Cardiac muscle cell (in vitro differentiated cells and primary cell): ENCODE results near the gene PDPN. TPM values are rescaled to one million over a fixed set of nuclear protein-coding genes. Genes with fewer than 3 reads are reported as not detected.

Experiments used
- DNase-seq, 2 donors: peaks; one replicate each; pipeline versions ENCODE4 v3.0.0 to v3.0.0-alpha.2; 2010 to 2017; ENCODE audit warnings: low read depth in 1 of 2, low spot score in 1 of 2
- H3K27ac ChIP-seq: fragments of 200-600 bp; sonication (generic); 2 replicates; pipeline ENCODE4 v1.5.1; 2016
- H3K27me3 ChIP-seq: fragments of 200-600 bp; sonication (generic); 2 replicates; pipeline ENCODE4 v1.6.0; 2016; ENCODE audit warnings: control low read depth
- H3K36me3 ChIP-seq: fragments of 200-600 bp; sonication (generic); 2 replicates; pipeline ENCODE4 v1.5.1; 2016; ENCODE audit warnings: control low read depth
- H3K4me1 ChIP-seq: fragments of 200-600 bp; sonication (generic); 2 replicates; pipeline ENCODE4 v1.8.1; 2017; ENCODE audit warnings: low read depth, mild to moderate bottlenecking, mixed run types
- H3K4me3 ChIP-seq: fragments of 200-600 bp; sonication (generic); 2 replicates; pipeline ENCODE4 v1.5.1; 2016; ENCODE audit warnings: mild to moderate bottlenecking
- H3K9me3 ChIP-seq: fragments of 200-600 bp; sonication (generic); 2 replicates; pipeline ENCODE4 v1.5.1; 2017; ENCODE audit warnings: low read depth, mild to moderate bottlenecking, control low read depth
- polyA plus RNA-seq: library from polyadenylated mRNA; unstranded; fragments of >200 nt; fragmentation: Nextera tagmentation; extraction: Ambion mirVana; gene quantifications from 2 replicates; pipeline ENCODE4 v1.2.1, GENCODE V29; 2016
- total RNA-seq: library from RNA; depleted of rRNA; stranded (reverse); fragments of >200 nt; gene quantifications from 2 replicates; pipeline ENCODE4 v1.2.3, GENCODE V29; 2016
- TF ChIP-seq, protein P1 (sequence below): IDR thresholded peaks from 2 replicates; pipeline ENCODE4 v1.5.1; 2012; ENCODE audit warnings: low read depth, mild to moderate bottlenecking, low read length

The PDPN gene, protein sequence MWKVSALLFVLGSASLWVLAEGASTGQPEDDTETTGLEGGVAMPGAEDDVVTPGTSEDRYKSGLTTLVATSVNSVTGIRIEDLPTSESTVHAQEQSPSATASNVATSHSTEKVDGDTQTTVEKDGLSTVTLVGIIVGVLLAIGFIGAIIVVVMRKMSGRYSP
- total RNA-seq (13.8 and 22.8 TPM in 2 replicates), polyA plus RNA-seq (13.0 and 24.9 TPM in 2 replicates)

DNA sequence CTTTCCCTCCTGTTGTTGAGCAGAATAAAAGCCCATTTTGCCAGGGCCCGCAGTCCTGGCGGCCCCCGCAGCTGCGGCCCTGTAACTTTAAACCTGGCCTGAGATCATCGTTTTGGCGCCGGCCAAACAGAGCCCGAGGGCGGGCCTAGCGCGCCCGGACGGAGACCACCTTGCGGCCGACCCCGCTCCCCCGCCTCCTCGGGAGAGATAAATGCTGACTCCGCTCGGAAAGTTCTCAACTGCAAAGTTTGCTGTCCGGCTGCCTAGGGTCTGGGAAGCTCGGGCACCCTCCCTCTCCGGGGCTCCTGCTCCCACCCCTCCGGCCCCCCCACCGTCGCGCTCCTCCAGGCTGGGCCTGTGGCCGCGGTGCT, at the start of gene PDPN:
PDPN (plus strand) TSS at position 238 of the 371 bp plus-strand sequence. CDS start 202 bp downstream, outside the sequence.
- H3K27ac ChIP-seq, result no peak within 1 kb of the TSS
- peaks cover 11% of the 10 kb centered on the region for H3K4me1 ChIP-seq
- peaks cover 7% of the 10 kb centered on the region for H3K27me3 ChIP-seq
- H3K9me3 ChIP-seq, result no peaks in the 10 kb centered on the region
- peak; percentile 54 to 89 for DNase-seq
- peak within 1 kb of the TSS; percentile 53 for H3K4me3 ChIP-seq
- no peaks in the 10 kb centered on the region for H3K36me3 ChIP-seq
- TF ChIP-seq, protein P1, sequence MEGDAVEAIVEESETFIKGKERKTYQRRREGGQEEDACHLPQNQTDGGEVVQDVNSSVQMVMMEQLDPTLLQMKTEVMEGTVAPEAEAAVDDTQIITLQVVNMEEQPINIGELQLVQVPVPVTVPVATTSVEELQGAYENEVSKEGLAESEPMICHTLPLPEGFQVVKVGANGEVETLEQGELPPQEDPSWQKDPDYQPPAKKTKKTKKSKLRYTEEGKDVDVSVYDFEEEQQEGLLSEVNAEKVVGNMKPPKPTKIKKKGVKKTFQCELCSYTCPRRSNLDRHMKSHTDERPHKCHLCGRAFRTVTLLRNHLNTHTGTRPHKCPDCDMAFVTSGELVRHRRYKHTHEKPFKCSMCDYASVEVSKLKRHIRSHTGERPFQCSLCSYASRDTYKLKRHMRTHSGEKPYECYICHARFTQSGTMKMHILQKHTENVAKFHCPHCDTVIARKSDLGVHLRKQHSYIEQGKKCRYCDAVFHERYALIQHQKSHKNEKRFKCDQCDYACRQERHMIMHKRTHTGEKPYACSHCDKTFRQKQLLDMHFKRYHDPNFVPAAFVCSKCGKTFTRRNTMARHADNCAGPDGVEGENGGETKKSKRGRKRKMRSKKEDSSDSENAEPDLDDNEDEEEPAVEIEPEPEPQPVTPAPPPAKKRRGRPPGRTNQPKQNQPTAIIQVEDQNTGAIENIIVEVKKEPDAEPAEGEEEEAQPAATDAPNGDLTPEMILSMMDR, result no peak

DNA sequence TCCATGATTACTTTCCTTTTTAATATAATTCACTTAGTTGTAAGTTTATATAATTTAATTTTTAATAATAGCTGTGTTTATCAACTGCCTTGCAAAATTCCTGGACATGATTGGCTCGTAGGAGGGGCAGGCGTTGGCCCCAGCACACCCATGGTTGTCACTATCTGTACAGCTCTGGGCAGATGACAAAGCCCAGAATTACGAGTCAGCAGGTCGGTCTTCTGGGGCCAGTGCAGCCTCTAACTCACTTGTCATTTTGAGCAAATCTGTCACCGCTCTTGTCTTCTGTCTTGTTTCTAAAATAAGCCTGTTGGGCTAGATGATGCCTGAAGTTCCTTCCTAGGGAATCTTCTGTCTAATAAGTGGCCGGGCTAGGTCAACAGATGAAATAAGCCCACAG, 48.4 kb upstream of the PDPN start:
- H3K4me1 ChIP-seq, result peaks cover 21% of the 10 kb centered on the region
- peak overlapping the region; percentile 31 for H3K27ac ChIP-seq
- H3K27me3 ChIP-seq, result no peaks in the 10 kb centered on the region
- peak in 1 of 2 donors; percentile 47 for DNase-seq
- H3K36me3 ChIP-seq, result no peaks in the 10 kb centered on the region
- TF ChIP-seq, protein P1, result no peak
- no peaks in the 10 kb centered on the region for H3K9me3 ChIP-seq
- no peak overlapping the region for H3K4me3 ChIP-seq

DNA sequence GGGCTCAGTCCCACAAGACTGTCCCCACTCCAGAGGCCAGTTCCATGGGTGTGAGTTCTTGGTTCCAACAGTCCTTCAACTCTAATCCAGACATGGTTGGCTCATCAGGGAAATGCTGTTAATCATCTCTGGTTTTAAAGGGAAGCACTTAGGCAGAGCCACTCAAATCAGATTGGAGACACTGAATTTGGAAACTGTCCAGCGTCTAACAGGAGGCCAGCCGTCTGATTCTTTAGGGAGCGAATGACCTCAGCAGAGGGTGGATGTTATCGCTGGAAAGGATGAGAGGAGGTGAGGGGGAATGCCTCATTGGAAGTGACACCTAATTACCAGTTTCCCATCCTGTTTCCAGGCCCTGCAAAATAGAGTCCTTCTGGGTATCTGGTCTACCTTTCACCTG, 47.1 kb upstream of the PDPN start:
- H3K27me3 ChIP-seq, result no peaks in the 10 kb centered on the region
- TF ChIP-seq, protein P1, result no peak
- H3K4me1 ChIP-seq, result peaks cover 21% of the 10 kb centered on the region
- no peak overlapping the region for H3K27ac ChIP-seq
- H3K36me3 ChIP-seq, result no peaks in the 10 kb centered on the region
- DNase-seq, result peak; percentile 5 to 39
- H3K4me3 ChIP-seq, result no peak overlapping the region
- no peaks in the 10 kb centered on the region for H3K9me3 ChIP-seq

DNA sequence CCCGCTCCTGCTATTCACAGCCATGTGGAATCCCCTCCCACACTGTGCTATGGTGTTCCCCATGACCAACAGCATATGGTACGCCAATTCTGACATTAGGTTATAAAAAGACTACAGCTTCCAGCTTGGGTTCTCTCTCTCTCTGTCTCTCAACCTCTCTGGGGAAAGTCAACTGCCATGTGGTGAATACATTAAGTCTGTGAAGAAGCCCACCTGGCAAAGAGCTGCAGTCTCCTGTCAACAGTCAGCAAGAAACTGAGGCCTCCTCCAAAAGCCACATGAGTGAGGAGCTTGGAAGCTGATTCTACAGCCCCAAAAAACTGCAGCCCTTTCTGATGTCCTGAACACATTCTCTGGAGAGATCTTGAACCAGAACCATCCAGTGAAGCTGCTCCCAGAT, 44.8 kb upstream of the PDPN start:
- no peak for DNase-seq
- Histone ChIP-seq H3K4me3 (no peak overlapping the region), H3K9me3 (no peaks in the 10 kb centered on the region), H3K27ac (no peak overlapping the region), H3K4me1 (peaks cover 21% of the 10 kb centered on the region), H3K36me3 (no peaks in the 10 kb centered on the region), H3K27me3 (no peaks in the 10 kb centered on the region)
- TF ChIP-seq, protein P1, result no peak

DNA sequence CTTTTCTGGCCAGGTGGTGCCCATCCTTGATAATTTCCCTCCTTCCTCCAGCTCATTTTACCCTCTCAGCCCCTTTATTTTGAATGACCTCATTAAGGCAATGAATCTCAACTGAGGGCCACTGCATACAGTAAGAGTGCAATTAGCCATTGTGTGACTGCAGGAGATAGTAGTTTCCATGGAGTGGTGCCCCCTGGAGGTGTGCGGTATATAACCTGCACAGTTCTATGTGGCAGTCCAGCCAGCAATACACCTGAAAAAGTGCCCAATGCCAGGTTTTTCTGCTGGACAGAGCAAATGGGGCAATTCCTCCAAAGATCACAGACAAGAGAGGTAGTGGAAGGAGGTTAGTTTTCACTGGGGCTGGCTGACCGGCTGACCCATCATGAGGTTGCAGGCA, 43.9 kb upstream of the PDPN start:
- Histone ChIP-seq H3K27me3 (no peaks in the 10 kb centered on the region), H3K36me3 (no peaks in the 10 kb centered on the region), H3K4me3 (no peak overlapping the region), H3K4me1 (peaks cover 21% of the 10 kb centered on the region), H3K9me3 (no peaks in the 10 kb centered on the region), H3K27ac (no peak overlapping the region)
- DNase-seq, result no peak
- TF ChIP-seq, protein P1, result no peak
